Prostate gland (tissue), 2 donors: ENCODE measurements around the gene CLDN7. TPM values are rescaled to one million over a fixed set of nuclear protein-coding genes. Genes with fewer than 3 reads are reported as not detected.

Source experiments
- DNase-seq: peaks from one replicate; pipeline ENCODE4 v3.0.0-alpha.2; 2019; ENCODE audit warnings: low spot score
- H3K27ac ChIP-seq, 2 donors: fragments of 200-600 bp; sonication (generic); 2 replicates each; pipeline ENCODE4 v1.5.1; 2017 to 2019
- H3K27me3 ChIP-seq: fragments of 200-600 bp; sonication (generic); replicated peaks from 2 replicates; pipeline ENCODE4 v1.5.1; 2019; ENCODE audit not compliant: insufficient read depth
- H3K36me3 ChIP-seq, 2 donors: fragments of 200-600 bp; sonication (generic); 1 replicate in 1 of 2; 2 replicates in 1 of 2; pipeline versions ENCODE4 v1.5.1 to v1.8.1; 2017 to 2019
- H3K4me1 ChIP-seq: fragments of 200-600 bp; sonication (generic); replicated peaks from 2 replicates; pipeline ENCODE4 v1.5.1; 2019
- H3K4me3 ChIP-seq, 2 donors: fragments of 200-600 bp; sonication (generic); 2 replicates each; pipeline ENCODE4 v1.5.1; 2017 to 2019
- H3K9me3 ChIP-seq: fragments of 200-600 bp; sonication (generic); 2 replicates; pipeline ENCODE4 v1.5.1; 2017
- POLR2A ChIP-seq: fragments of 450-650 bp; IDR thresholded peaks from one replicate; pipeline ENCODE4 v1.6.1; 2016; ENCODE audit warnings: antibody characterized with exemption, mild to moderate bottlenecking
- POLR2AphosphoS5 ChIP-seq: sonication (generic); formaldehyde crosslinking; IDR thresholded peaks from one replicate; pipeline ENCODE4 v1.6.1; 2017; ENCODE audit warnings: antibody characterized with exemption
- WGBS: methylation state at CpG from one replicate; pipeline ENCODE4 v1.1.5; 2018; 5-methylcytosine and 5-hydroxymethylcytosine counted together
- intact Hi-C: fragments of 100-400 bp; cut with DNase I; formaldehyde crosslinking; loops from one replicate; pipeline ENCODE4 v1.14.2; 2022
- total RNA-seq, 2 donors: library from RNA; depleted of rRNA; stranded (reverse); fragments of >200 nt; gene quantifications; one replicate each; pipeline ENCODE4 v1.1.0, GENCODE V29; 2016
- TF ChIP-seq, protein P1 (sequence below), 4 experiments: fragments of 200-600 bp in 2 of 4; fragments of 450-650 bp in 2 of 4; sonication (generic) in 2 of 4; IDR thresholded peaks; 1 replicate in 3 of 4; 2 replicates in 1 of 4; pipeline ENCODE4 v1.5.1; 2016 to 2019; ENCODE audit warnings: antibody characterized with exemption in 4 of 4, mild to moderate bottlenecking in 2 of 4, moderate library complexity in 2 of 4

The CLDN7 gene
- total RNA-seq, 2 donors from 2014 or later, result 42.0 to 45.8 TPM

- peak overlapping the region; percentile 74 to 86 for H3K4me3 ChIP-seq
- intact Hi-C loops, result no loop called here
- H3K9me3 ChIP-seq, result no peaks in the 10 kb centered on the region
- DNase-seq, result no peak
- H3K27ac ChIP-seq, result peak overlapping the region; percentile 97 to 99
- no peaks in the 10 kb centered on the region for H3K27me3 ChIP-seq
- TF ChIP-seq POLR2AphosphoS5, result no peak
- TF ChIP-seq POLR2A, result no peak
- TF ChIP-seq, protein P1, sequence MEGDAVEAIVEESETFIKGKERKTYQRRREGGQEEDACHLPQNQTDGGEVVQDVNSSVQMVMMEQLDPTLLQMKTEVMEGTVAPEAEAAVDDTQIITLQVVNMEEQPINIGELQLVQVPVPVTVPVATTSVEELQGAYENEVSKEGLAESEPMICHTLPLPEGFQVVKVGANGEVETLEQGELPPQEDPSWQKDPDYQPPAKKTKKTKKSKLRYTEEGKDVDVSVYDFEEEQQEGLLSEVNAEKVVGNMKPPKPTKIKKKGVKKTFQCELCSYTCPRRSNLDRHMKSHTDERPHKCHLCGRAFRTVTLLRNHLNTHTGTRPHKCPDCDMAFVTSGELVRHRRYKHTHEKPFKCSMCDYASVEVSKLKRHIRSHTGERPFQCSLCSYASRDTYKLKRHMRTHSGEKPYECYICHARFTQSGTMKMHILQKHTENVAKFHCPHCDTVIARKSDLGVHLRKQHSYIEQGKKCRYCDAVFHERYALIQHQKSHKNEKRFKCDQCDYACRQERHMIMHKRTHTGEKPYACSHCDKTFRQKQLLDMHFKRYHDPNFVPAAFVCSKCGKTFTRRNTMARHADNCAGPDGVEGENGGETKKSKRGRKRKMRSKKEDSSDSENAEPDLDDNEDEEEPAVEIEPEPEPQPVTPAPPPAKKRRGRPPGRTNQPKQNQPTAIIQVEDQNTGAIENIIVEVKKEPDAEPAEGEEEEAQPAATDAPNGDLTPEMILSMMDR (IDR thresholded peaks at IDR 0.05), result no peak
- H3K4me1 ChIP-seq, result peaks cover 18% of the 10 kb centered on the region
- WGBS, result 17% methylated on average over 12 of the region's 12 CpGs
- peaks cover 0 to 15% of the 10 kb centered on the region in 2 donors for H3K36me3 ChIP-seq
Measured at GRCh38 chr17:7219229-7219811, 43.0 kb downstream of the CLDN7 start.

DNA sequence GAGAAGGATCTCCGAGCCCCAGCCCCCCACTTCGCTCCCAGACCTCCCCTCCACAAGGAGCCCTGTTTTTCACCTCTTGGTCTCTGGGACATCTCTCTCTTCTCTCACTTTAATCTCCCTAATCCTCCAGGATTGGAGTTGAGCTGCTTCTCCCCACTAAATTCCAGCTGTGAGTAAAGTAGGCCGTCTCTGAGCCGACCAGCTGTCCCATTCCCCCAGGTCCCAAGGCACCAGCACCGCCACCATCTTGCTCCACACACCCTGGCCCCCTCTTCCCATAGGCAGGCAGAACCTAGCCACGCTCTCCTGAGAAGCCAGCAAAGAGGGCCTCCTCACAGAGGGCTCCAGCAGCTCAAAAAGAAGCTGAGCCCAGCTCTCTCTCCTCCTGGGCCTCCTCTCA, 43.5 kb downstream of the CLDN7 start:
- DNase-seq, result no peak
- 68% methylated on average over 6 of the region's 6 CpGs for WGBS
- peaks cover 0 to 10% of the 10 kb centered on the region in 2 donors for H3K36me3 ChIP-seq
- no peak overlapping the region for H3K4me3 ChIP-seq
- peaks cover 18% of the 10 kb centered on the region for H3K4me1 ChIP-seq
- TF ChIP-seq POLR2AphosphoS5 (no peak), POLR2A (no peak)
- TF ChIP-seq, protein P1 (IDR thresholded peaks at IDR 0.05), result no peak
- H3K9me3 ChIP-seq, result no peaks in the 10 kb centered on the region
- H3K27ac ChIP-seq, result peak overlapping the region; percentile 97 to 99
- H3K27me3 ChIP-seq, result no peaks in the 10 kb centered on the region
- intact Hi-C loops, result no loop called here

GRCh38 chr17:7218166-7218565, 44.1 kb downstream of the CLDN7 start:
- intact Hi-C loops, result no loop called here
- TF ChIP-seq, protein P1 (IDR thresholded peaks at IDR 0.05), result no peak
- H3K27me3 ChIP-seq, result no peaks in the 10 kb centered on the region
- WGBS, result 53% methylated on average over 6 of the region's 6 CpGs
- DNase-seq, result no peak
- H3K4me1 ChIP-seq, result peaks cover 18% of the 10 kb centered on the region
- H3K36me3 ChIP-seq, result peaks cover 0 to 4% of the 10 kb centered on the region in 2 donors
- peak overlapping the region; percentile 60 to 67 for H3K27ac ChIP-seq
- H3K9me3 ChIP-seq, result no peaks in the 10 kb centered on the region
- H3K4me3 ChIP-seq, result peak overlapping the region in 1 of 2 donors; percentile 46

DNA sequence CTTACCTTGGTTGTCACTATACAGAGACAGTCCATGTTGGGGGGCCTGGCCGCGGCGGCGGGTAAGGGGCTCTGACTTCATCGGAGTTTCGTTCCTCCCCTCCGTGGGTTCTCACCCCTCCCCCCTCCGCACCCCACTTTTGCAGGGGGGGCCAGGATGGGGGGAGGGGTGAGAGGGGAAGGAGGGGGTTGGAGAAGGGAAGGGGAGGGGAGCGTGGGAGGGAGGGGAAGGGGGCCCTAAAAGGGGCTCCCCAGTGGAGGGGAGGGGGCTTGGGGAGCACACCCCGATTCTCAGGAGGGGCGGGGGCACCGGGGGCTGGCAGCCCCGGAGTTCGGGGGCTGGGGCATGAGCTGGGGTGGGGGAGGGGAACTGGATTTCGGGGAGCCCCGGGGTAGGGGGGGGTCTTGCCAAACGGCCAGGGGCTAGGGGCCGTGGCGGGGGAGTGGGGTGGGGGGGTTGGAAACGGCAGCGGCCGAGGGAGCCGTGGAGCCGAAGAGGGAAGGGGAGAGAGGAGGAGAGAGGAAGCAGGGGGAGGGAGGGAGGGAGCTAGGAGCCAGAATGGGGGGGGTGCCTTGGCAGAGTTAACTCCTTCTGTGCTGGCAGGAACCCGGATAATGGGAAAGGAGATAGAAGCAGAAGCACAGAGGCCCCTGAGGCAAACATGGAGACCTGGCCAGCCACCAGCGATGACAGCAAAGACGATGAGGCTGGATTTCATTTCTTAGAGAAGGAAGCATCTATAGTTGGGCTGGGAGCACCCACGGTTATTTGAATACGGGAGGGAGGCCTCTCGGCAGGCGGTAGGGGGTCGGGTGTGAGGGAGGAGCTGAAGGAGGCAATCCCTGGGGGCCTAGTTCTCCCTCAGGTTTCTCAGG, 44.9 kb downstream of the CLDN7 start:
- TF ChIP-seq POLR2AphosphoS5 (no peak), POLR2A (no peak)
- TF ChIP-seq, protein P1 (IDR thresholded peaks at IDR 0.05), result no peak
- peak overlapping the region; percentile 60 to 67 for H3K27ac ChIP-seq
- under 1% methylated on average over 24 of the region's 32 CpGs for WGBS
- peaks cover 18% of the 10 kb centered on the region for H3K4me1 ChIP-seq
- H3K9me3 ChIP-seq, result no peaks in the 10 kb centered on the region
- H3K4me3 ChIP-seq, result peak overlapping the region; percentile 32 to 46
- intact Hi-C loops, result no loop called here
- no peak for DNase-seq
- H3K27me3 ChIP-seq, result no peaks in the 10 kb centered on the region
- no peaks in the 10 kb centered on the region for H3K36me3 ChIP-seq
